DOHH2 (cell line): ENCODE results near the gene MBTPS1.

Experiments
- CTCF ChIP-seq: fragments of 200-600 bp; sonication (generic); IDR thresholded peaks from one replicate; pipeline ENCODE4 v1.5.1; 2014; ENCODE audit warnings: antibody characterized with exemption, mild to moderate bottlenecking, low read depth, low read length; ENCODE audit not compliant: poor library complexity, severe bottlenecking
- EZH2phosphoT487 ChIP-seq: fragments of 200-600 bp; sonication (generic); IDR thresholded peaks from 2 replicates; pipeline ENCODE4 v1.6.1; 2017; ENCODE audit warnings: borderline replicate concordance, mild to moderate bottlenecking, antibody characterized with exemption, low read length, moderate library complexity, mixed read lengths

GRCh38 chr16:84042308-84042878 lies 74.3 kb downstream of the MBTPS1 start, which contains the start of gene SLC38A8:
- TF ChIP-seq CTCF (no peak), EZH2phosphoT487 (no peak)
